Measurements from ENCODE around the gene ARHGEF16.

GRCh38 chr1:3481046-3481445, 26.6 kb downstream of the ARHGEF16 start:
- TF ChIP-seq POLR2AphosphoS5 (IDR thresholded peaks at IDR 0.05), result no peak
- TF ChIP-seq, protein P1, sequence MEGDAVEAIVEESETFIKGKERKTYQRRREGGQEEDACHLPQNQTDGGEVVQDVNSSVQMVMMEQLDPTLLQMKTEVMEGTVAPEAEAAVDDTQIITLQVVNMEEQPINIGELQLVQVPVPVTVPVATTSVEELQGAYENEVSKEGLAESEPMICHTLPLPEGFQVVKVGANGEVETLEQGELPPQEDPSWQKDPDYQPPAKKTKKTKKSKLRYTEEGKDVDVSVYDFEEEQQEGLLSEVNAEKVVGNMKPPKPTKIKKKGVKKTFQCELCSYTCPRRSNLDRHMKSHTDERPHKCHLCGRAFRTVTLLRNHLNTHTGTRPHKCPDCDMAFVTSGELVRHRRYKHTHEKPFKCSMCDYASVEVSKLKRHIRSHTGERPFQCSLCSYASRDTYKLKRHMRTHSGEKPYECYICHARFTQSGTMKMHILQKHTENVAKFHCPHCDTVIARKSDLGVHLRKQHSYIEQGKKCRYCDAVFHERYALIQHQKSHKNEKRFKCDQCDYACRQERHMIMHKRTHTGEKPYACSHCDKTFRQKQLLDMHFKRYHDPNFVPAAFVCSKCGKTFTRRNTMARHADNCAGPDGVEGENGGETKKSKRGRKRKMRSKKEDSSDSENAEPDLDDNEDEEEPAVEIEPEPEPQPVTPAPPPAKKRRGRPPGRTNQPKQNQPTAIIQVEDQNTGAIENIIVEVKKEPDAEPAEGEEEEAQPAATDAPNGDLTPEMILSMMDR (IDR thresholded peaks at IDR 0.05), result no peak

All from breast epithelium (tissue), 3 donors.